HG03175 (cell line): ENCODE data around the gene SEC23IP.
"Not testable (repeated sequence)": the region's sequence is repeated elsewhere in the genome, so short reads cannot be mapped to it uniquely, and the experiment has no call there.

Source experiments
- ATAC-seq: cut with Tn5 transposase; IDR thresholded peaks from one replicate; pipeline ENCODE4 v1.9.1; 2021; ENCODE audit warnings: mild to moderate bottlenecking, moderate library complexity; ENCODE audit not compliant: unreplicated experiment

Gene SEC23IP

GRCh38 chr10:119878524-119878923, 14.0 kb upstream of the SEC23IP start:
- no peak for ATAC-seq

- ATAC-seq: not testable (repeated sequence)
Observed at GRCh38 chr10:119883901-119884611, 8.5 kb upstream of the SEC23IP start.

DNA sequence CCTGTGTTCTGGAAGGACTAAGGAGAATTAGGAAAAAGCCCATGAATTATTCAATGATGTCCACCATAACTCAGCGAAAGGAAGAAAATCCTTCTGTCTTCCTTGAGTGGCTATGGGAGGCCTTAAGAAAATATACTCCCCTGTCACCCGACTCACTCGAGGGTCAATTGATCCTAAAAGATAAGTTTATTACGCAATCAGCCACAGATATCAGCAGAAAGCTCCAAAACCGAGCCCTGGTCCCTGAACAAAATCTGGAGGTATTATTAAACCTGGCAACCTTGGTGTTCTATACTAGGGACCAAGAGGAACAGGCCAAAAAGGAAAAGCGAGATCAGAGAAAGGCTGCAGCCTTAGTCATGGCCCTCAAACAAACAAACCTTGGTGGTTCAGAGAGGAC, 6.5 kb upstream of the SEC23IP start:
- not testable (repeated sequence) for ATAC-seq

DNA sequence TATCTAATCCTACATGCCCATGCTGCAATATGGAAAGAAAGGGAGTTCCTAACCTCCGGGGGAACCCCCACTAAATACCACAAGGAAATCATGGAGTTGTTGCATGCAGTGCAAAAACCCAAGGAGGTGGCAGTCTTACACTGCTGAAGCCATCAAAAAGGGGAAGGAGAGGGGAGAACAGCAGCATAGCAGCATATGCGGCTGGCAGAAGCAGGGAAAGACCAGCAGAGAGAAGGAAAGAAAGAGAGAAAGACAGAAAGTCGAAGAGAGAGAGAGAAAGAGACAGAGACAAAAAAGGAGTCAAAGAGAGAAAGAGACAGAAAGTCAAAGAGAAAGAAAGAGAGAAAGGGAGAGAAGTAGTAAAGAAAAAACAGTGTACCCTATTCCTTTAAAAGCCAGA, 3.8 kb upstream of the SEC23IP start:
- ATAC-seq: not testable (repeated sequence)

- not testable (repeated sequence) for ATAC-seq
Observed at GRCh38 chr10:119889201-119889600, 3.3 kb upstream of the SEC23IP start.

DNA sequence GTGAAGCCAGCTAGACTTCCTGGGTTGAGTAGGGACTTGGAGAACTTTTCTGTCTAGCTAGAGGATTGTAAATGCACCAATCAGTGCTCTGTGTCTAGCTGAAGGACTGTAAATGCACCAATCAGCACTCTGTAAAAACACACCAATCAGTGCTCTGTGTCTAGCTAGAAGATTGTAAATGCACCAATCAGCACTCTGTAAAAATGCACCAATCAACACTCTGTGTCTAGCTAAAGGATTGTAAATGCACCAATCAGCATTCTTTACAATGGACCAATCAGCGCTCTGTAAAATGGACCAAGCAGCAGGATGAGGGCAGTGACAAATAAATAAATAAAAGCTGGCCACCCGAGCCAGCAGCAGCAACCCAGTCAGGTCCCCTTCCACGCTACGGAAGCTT, 2.2 kb upstream of the SEC23IP start:
- not testable (repeated sequence) for ATAC-seq

DNA sequence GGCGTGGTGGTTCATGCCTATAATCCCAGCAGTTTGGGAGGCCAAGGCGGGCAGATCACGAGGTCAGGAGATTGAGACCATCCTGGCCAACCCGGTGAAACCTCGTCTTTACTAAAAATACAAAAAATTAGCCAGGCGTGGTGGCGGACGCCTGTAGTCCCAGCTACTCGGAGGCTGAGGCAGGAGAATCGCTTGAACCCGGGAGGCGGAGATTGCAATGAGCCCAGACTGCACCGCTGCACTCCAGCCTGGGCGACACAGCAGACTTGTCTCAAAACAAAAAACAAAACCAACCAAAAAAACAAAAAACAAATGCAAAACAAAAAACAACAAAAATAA, 712 bp upstream of the SEC23IP start:
- ATAC-seq: not testable (repeated sequence)

DNA sequence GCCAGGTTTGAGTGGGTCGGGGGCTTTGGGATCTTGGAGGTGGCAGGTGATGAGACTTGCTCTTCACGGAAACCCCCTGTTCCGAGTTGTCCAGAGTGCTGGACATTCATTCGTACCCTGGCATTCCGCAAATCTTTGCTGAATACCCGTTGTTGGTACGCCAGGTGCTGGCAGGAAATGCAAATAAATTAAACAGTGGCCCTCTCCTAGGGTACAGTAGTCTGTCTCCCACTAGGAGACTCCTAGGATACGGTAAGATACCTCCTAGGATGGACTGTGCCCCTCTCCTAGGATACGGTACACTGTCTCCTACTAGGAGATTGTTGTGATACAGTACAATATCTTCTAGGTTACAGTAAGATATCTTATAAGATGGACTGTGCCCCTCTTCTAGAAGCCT, 544 bp downstream of the SEC23IP start:
- no peak for ATAC-seq

GRCh38 chr10:119893845-119894427, 1.4 kb downstream of the SEC23IP start:
- ATAC-seq: no peak

GRCh38 chr10:119896061-119896655, 3.6 kb downstream of the SEC23IP start:
- ATAC-seq: no peak

DNA sequence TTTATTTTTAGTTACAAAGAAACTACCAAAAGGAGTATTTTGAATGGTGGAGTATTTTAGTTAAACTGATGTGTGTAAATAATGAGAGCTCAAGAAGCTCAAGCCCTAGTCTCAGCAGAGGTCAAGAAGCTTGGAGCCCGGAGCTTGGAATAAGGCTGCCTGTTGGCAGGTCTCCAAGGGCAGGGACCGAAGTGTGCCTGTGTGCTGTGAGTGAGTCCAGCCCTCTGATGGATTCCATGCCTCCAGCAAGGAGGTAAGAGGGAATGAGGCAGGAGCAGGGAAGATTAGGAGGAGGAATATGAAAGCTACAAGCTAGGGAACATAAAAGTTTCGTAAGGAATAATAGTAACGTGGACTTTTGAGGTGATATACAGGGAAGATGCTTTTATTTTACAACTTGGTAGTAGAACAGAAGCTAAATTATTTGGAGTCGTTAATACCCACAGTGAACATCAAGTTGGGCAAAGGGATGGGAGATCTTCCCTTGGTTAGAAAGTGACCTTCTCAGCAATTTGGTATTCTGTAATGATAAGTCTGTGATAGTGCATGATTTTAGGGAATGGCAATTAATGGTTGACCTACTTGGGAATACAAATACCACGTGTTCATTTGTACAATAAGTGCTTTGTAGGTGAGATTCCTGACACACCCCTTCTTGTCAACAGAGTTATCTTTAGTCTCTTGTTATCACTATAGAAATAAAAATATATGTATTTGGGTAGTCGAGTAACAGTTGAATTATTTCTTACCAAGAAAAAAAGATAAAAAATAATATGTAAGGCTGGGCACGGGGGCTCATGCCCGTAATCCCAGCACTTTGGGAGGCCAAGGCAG, 4.6 kb downstream of the SEC23IP start:
- ATAC-seq: no peak

GRCh38 chr10:119898577-119898976, 6.0 kb downstream of the SEC23IP start:
- ATAC-seq: no peak

- ATAC-seq: no peak
Observed at GRCh38 chr10:119903946-119904666, 11.6 kb downstream of the SEC23IP start.

DNA sequence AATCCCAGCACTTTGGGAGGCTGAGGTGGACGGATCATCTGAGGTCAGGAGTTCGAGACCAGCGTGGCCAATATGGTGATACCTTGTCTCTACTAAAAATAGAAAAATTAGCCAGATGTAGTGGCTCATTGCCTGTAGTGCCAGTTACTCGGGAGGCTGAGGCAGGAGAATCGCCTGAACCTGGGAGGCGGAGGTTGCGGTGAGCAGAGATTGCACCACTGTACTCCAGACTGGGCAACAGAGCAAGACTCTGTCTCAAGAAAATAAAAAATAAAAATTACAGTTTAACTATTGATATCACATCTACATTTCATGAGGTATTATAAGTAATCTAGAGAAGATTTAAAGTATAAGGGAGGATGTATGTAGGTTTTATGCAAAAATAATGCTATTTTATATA, 15.2 kb downstream of the SEC23IP start:
- not testable (repeated sequence) for ATAC-seq

DNA sequence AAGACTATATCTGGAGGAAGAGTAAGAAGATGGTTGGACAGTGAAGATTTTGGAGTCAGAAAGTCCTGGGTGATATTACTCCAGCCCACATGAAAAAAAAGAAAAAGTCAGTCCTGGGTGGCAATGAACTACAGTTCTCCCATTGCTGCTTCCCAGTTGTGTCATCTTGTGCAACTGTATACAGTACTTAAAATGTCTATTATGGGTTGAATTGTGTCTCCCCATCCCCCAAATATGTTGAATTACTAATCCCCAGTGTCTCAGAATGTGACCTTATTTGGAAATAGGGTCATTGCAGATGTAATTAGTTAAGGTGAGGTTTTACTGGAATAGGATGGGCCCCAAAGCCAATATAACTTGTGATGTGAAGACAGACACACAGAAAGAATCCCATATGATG, 15.6 kb downstream of the SEC23IP start:
- no peak for ATAC-seq

DNA sequence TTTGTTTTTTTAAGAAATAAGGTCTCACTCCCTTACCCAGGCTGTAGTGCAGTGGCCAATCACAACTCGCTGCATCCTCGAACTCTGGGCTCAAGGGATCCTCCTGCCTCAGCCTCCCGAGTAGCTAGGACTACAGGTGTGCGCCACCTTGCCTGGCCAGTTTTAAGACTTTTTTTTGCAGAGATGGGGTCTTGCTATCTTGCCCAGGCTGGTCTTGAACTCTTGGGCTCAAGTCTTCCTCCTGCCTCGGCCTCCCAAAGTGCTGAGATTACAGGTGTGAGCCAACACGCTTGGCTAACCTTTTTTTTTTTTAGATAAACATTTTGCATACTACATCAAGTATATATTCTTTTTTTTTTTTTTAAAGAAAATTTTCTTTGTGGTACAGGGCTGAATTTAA, 18.2 kb downstream of the SEC23IP start:
- ATAC-seq: no peak

DNA sequence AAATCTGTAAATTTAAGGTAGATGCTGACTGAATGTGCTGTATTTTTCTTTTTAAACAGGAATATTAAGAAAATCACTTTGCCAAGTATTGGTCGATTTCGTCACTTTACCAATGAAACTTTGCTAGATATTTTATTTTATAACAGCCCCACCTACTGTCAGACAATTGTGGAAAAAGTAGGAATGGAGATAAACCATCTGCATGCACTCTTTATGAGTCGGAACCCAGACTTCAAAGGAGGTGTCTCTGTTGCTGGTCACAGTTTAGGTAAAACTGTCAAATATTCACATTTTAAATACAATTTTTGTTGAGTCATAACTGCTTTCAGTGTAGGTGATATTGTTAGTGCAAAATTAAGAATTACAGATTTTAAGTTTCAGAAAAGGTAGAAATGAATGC, 25.2 kb downstream of the SEC23IP start:
- ATAC-seq: no peak

DNA sequence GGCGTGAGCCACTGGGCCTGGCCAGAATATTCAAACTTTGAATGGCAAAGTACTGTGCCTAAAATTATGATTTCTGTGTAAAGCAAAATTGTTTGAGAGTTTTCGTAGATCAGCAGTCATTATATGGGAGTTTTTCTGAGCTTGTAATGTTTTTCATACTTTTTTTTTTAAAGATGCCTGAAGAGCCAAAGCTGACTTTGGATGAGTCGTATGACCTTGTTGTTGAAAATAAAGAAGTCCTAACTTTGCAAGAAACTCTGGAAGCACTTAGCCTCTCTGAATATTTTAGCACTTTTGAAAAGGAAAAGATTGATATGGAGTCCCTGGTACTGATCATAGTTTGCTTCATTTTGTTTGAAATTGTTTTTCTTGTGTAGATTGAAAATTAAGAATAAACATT, 26.7 kb downstream of the SEC23IP start:
- no peak for ATAC-seq

DNA sequence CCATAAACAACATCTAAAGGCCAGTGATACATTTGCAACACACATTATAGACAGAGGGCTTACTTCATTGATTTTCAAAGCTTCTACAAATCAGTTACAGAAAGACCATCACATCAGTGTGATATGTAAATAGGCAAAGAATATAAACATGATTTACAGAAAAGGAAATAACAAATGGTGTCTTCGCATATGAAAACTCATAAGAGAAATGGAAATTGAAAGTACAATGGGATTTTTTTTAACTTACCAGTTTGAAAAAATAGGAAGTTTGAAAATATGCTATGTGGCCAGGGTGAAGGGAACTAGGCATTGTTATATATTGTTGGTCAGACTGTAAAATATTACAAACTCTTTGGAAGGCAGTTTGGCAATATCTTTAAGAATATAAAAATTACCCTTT, 27.3 kb downstream of the SEC23IP start:
- ATAC-seq: peak; percentile 62

- no peak for ATAC-seq
Observed at GRCh38 chr10:119928411-119928810, 35.9 kb downstream of the SEC23IP start.

DNA sequence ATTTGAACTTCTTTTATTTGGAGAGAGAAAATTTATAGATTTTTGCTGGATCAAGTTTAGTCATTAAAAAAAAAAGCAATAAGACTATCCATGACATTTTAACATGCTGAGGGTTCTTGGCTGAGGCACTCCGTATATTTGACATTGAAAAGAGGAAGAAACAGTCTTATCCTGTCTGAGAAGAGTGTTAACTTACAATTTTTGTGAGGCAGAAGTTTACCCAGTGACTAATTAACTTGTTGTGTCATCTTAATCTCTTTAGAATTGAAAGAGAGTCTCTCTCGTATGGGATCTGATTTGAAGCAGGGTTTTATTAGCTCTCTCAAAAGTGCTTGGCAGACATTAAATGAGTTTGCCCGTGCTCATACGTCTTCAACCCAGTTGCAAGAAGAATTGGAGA, 39.3 kb downstream of the SEC23IP start:
- ATAC-seq: no peak
